ENCODE measurements around the gene CASQ2.
A peak's percentile ranks its signal among the peaks of the same experiment; 100 is the strongest.

CASQ2 gene

DNA sequence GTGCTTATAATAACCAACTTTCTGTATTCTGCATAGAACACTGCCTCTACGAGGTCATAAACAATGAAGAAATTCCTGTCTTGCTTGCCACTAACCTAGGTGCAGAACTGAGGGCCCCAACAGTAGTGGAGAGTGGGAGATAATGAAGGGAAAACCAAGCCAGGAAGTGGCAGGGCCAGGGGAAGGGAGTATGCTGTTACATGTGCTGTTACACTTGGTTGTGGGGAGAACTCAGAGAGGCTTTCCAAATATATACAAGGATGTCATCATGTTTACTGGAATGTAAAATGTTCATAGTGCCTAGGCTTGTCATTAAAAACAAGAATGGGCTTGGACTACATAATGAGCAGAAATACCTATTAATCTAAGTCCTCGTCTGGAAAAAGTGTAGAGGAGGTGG lies 41.3 kb upstream of the CASQ2 start:
- no peak for DNase-seq (ENCODE audit: extremely low read depth, low read depth)
- H3K4me3 ChIP-seq (replicated peaks; ENCODE audit: low read depth, low read length), result no peak overlapping the region
- TF ChIP-seq, protein P1, sequence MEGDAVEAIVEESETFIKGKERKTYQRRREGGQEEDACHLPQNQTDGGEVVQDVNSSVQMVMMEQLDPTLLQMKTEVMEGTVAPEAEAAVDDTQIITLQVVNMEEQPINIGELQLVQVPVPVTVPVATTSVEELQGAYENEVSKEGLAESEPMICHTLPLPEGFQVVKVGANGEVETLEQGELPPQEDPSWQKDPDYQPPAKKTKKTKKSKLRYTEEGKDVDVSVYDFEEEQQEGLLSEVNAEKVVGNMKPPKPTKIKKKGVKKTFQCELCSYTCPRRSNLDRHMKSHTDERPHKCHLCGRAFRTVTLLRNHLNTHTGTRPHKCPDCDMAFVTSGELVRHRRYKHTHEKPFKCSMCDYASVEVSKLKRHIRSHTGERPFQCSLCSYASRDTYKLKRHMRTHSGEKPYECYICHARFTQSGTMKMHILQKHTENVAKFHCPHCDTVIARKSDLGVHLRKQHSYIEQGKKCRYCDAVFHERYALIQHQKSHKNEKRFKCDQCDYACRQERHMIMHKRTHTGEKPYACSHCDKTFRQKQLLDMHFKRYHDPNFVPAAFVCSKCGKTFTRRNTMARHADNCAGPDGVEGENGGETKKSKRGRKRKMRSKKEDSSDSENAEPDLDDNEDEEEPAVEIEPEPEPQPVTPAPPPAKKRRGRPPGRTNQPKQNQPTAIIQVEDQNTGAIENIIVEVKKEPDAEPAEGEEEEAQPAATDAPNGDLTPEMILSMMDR (IDR thresholded peaks at IDR 0.05; ENCODE audit: low read depth, low read length, missing control alignments), result no peak

DNA sequence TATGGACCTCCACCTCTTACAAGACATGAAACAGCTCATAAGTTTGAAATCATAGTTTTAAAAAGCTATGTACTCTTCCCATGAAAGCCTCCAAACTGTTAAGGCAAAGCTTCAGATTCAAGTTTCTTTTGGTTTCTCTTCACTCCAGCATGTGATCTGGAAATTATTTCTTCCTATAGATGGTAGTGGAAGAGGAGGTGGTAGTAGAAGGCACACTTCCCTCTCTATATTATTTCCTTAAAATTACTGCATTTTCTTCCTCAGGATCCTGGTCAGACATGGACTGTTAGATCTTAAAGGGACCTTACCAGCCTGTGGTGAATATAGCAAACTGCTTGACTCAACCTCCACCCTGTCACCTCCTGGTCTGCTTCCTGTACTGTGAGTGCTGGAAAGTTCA lies 40.6 kb upstream of the CASQ2 start:
- H3K4me3 ChIP-seq (replicated peaks; ENCODE audit: low read depth, low read length), result no peak overlapping the region
- DNase-seq (ENCODE audit: extremely low read depth, low read depth), result no peak
- TF ChIP-seq, protein P1 (IDR thresholded peaks at IDR 0.05; ENCODE audit: low read depth, low read length, missing control alignments), result no peak

DNA sequence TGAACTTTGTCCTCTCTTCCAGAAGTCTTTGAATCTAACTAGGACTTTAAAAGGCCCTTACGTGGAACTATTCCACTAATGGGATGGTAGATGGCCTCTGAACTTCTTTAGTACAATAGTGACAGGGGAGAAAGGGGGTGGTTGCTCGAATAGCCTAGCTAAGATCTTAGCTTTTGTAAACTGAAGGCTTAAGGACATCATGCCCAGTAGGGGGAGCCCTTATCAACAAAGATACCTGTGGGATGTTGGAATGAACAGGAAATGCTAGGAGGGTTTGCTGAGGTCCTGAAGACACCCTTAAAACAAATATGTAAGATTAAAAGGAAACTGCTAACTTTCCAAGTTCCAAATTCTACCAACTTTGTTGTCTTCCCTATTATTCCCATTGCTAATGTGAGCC lies 39.2 kb upstream of the CASQ2 start:
- DNase-seq (ENCODE audit: extremely low read depth, low read depth), result peak; percentile 63
- TF ChIP-seq, protein P1 (IDR thresholded peaks at IDR 0.05; ENCODE audit: low read depth, low read length, missing control alignments), result peak; percentile 83
- H3K4me3 ChIP-seq (replicated peaks; ENCODE audit: low read depth, low read length), result no peak overlapping the region

DNA sequence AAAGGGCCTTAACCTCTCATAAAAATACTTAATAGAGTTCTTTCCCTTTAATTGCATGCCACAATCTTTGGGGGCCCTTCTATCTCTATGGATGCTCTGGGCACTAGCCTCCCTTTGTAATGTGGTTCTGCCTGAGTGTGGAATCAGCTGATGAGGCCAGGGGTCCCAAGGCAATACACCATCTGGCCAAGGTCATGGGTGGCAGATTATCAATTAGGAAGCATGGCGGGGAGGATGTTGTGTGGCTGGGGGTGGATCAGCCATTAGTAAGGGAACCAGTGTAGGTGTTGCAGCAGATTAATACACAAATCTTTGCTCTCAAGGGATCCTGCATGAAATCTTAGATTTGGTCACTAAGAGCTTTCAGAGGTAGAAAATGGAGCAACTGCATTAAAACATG lies 37.1 kb upstream of the CASQ2 start:
- DNase-seq (ENCODE audit: extremely low read depth, low read depth), result no peak
- no peak overlapping the region for H3K4me3 ChIP-seq (replicated peaks; ENCODE audit: low read depth, low read length)
- TF ChIP-seq, protein P1 (IDR thresholded peaks at IDR 0.05; ENCODE audit: low read depth, low read length, missing control alignments), result no peak

DNA sequence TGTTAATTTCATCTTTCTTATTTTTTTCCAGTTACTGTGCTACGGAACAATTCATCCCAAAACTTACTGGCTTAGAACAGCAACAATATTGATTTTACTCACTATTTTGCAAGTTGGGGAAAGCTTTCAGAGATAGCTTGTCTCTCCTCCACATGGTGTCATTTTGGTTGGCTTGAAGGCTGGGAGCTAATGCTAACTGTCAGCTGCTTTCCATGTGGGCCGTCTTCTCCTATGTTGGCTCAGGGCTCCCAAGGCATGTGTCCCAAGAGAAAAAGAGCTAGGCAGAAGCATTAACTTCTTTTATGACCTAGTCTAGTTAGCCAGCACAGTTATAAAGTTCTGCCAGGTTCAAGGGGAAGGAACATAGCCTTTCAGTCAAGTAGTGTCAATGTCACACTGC lies 33.9 kb upstream of the CASQ2 start:
- TF ChIP-seq, protein P1 (IDR thresholded peaks at IDR 0.05; ENCODE audit: low read depth, low read length, missing control alignments), result no peak
- no peak overlapping the region for H3K4me3 ChIP-seq (replicated peaks; ENCODE audit: low read depth, low read length)
- DNase-seq (ENCODE audit: extremely low read depth, low read depth), result no peak

DNA sequence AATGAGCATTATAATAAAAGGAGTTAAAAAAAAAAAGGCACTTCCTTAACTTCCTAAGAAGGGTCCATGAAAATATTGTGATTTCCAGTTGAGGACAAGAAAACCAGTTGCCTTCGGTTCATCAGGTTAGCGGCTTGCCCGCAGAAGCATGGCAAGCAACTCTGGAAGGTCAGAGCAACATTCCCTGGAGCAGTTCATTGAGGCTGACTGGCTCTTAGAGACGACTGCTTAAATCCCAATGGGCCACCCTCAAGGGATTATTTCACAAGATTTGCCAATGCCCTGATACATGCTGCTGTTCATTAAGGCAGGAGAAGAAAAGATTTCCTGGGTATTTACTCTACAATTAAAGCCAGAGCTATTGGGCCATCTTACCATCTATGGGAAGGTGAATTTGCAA lies 29.0 kb upstream of the CASQ2 start:
- TF ChIP-seq, protein P1 (IDR thresholded peaks at IDR 0.05; ENCODE audit: low read depth, low read length, missing control alignments), result no peak
- DNase-seq (ENCODE audit: extremely low read depth, low read depth), result no peak
- H3K4me3 ChIP-seq (replicated peaks; ENCODE audit: low read depth, low read length), result no peak overlapping the region

DNA sequence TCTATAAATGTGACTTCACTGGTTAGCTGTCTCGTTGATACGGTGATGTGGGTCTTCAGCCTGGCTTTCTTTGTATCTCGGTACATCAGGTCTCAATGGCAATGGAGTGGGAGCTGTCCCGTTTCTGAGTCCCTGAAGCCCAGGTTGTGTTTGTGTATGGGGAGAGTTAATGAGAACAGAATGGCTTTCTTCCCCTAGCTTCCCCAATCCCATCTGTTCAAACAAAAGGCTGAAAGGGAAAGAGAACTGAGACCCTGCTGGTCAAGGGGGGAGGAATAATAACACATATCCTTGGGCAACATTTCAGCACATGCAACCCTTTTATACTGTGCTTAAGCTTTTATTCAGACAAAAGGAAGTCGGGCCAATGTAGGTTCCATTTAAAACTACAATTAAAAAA lies 28.4 kb upstream of the CASQ2 start:
- no peak for DNase-seq (ENCODE audit: extremely low read depth, low read depth)
- TF ChIP-seq, protein P1 (IDR thresholded peaks at IDR 0.05; ENCODE audit: low read depth, low read length, missing control alignments), result no peak
- no peak overlapping the region for H3K4me3 ChIP-seq (replicated peaks; ENCODE audit: low read depth, low read length)
